GM12872 (cell line): ENCODE results near the gene CBLL1.

ENCODE experiments used
- CTCF ChIP-seq: IDR thresholded peaks from 3 replicates; pipeline ENCODE4 v1.5.1; 2011; ENCODE audit warnings: low read depth, mild to moderate bottlenecking, low read length, moderate library complexity; ENCODE audit not compliant: insufficient read depth

CBLL1 gene

GRCh38 chr7:107746006-107746405 is 2.1 kb downstream of the CBLL1 start:
- no peak for TF ChIP-seq CTCF

GRCh38 chr7:107751113-107751512 is 7.2 kb downstream of the CBLL1 start:
- no peak for TF ChIP-seq CTCF

GRCh38 chr7:107754642-107755041 is 10.7 kb downstream of the CBLL1 start:
- no peak for TF ChIP-seq CTCF

- no peak for TF ChIP-seq CTCF
These were observed 14.7 kb downstream of the CBLL1 start for GRCh38 chr7:107758667-107759066.

GRCh38 chr7:107767391-107767790 is 23.4 kb downstream of the CBLL1 start:
- TF ChIP-seq CTCF, result no peak

GRCh38 chr7:107768263-107768662 is 24.3 kb downstream of the CBLL1 start:
- TF ChIP-seq CTCF, result no peak

- TF ChIP-seq CTCF, result no peak
These were observed 29.1 kb downstream of the CBLL1 start for GRCh38 chr7:107773027-107773426.

GRCh38 chr7:107777702-107778101 is 33.8 kb downstream of the CBLL1 start:
- no peak for TF ChIP-seq CTCF
